ENCODE measurements around the gene IRF2BP1.
"Not testable (repeated sequence)": the region's sequence is repeated elsewhere in the genome, so short reads cannot be mapped to it uniquely, and the experiment has no call there.

The IRF2BP1 gene

GRCh38 chr19:45899253-45899652, 13.3 kb upstream of the IRF2BP1 start:
- Mint-ChIP-seq H3K4me1 (ENCODE audit: low read depth) (peaks cover 43% of the 10 kb centered on the region), H3K4me3 (no peak overlapping the region), H3K27me3 (peaks cover 4% of the 10 kb centered on the region), H3K9me3 (no peaks in the 10 kb centered on the region), H3K27ac (no peak overlapping the region), H3K36me3 (ENCODE audit: low read depth) (peaks cover 65% of the 10 kb centered on the region)
- intact Hi-C loops (cut with micrococcal nuclease), result no loop called here

- intact Hi-C loops (cut with micrococcal nuclease), result no loop called here
- no peaks in the 10 kb centered on the region for H3K27me3 Mint-ChIP-seq
- no peaks in the 10 kb centered on the region for H3K9me3 Mint-ChIP-seq
- H3K36me3 Mint-ChIP-seq (ENCODE audit: low read depth), result peaks cover 67% of the 10 kb centered on the region
- H3K27ac Mint-ChIP-seq, result peak overlapping the region; percentile 27
- H3K4me1 Mint-ChIP-seq (ENCODE audit: low read depth), result peaks cover 55% of the 10 kb centered on the region
- no peak overlapping the region for H3K4me3 Mint-ChIP-seq
Measured at GRCh38 chr19:45897261-45897812, 11.4 kb upstream of the IRF2BP1 start.

GRCh38 chr19:45895983-45896599, 10.2 kb upstream of the IRF2BP1 start:
- H3K9me3 Mint-ChIP-seq; H3K27me3 Mint-ChIP-seq; H3K4me3 Mint-ChIP-seq; intact Hi-C loops (cut with micrococcal nuclease): not testable (repeated sequence)
- Mint-ChIP-seq H3K27ac (peak overlapping the region; percentile 24), H3K36me3 (ENCODE audit: low read depth) (peaks cover 68% of the 10 kb centered on the region), H3K4me1 (ENCODE audit: low read depth) (peaks cover 53% of the 10 kb centered on the region)

- Mint-ChIP-seq H3K4me1 (ENCODE audit: low read depth) (peaks cover 48% of the 10 kb centered on the region), H3K27me3 (no peaks in the 10 kb centered on the region), H3K4me3 (no peak overlapping the region), H3K36me3 (ENCODE audit: low read depth) (peaks cover 68% of the 10 kb centered on the region), H3K9me3 (no peaks in the 10 kb centered on the region), H3K27ac (peak overlapping the region; percentile 24)
- intact Hi-C loops (cut with micrococcal nuclease), result no loop called here
Measured at GRCh38 chr19:45895519-45895972, 9.6 kb upstream of the IRF2BP1 start.

- Mint-ChIP-seq H3K4me1 (ENCODE audit: low read depth) (peaks cover 39% of the 10 kb centered on the region), H3K4me3 (no peak overlapping the region), H3K27me3 (no peaks in the 10 kb centered on the region), H3K9me3 (no peaks in the 10 kb centered on the region), H3K36me3 (ENCODE audit: low read depth) (peaks cover 61% of the 10 kb centered on the region), H3K27ac (no peak overlapping the region)
- intact Hi-C loops (cut with micrococcal nuclease), result no loop called here
Measured at GRCh38 chr19:45890877-45891276, 4.9 kb upstream of the IRF2BP1 start.

GRCh38 chr19:45889210-45889885, 3.4 kb upstream of the IRF2BP1 start:
- H3K4me1 Mint-ChIP-seq (ENCODE audit: low read depth), result peaks cover 41% of the 10 kb centered on the region
- peaks cover 47% of the 10 kb centered on the region for H3K36me3 Mint-ChIP-seq (ENCODE audit: low read depth)
- intact Hi-C loops (cut with micrococcal nuclease), result no loop called here
- no peak overlapping the region for H3K27ac Mint-ChIP-seq
- H3K4me3 Mint-ChIP-seq, result no peak overlapping the region
- no peaks in the 10 kb centered on the region for H3K27me3 Mint-ChIP-seq
- no peaks in the 10 kb centered on the region for H3K9me3 Mint-ChIP-seq

- Mint-ChIP-seq H3K4me3 (peak overlapping the region; percentile 85), H3K27ac (peak overlapping the region; percentile 89), H3K36me3 (ENCODE audit: low read depth) (peaks cover 42% of the 10 kb centered on the region), H3K9me3 (no peaks in the 10 kb centered on the region), H3K4me1 (ENCODE audit: low read depth) (peaks cover 39% of the 10 kb centered on the region), H3K27me3 (peaks cover 4% of the 10 kb centered on the region)
- intact Hi-C loops (cut with micrococcal nuclease), result no loop called here
Measured at GRCh38 chr19:45887200-45887710, 1.3 kb upstream of the IRF2BP1 start.

GRCh38 chr19:45886427-45887199, 672 bp upstream of the IRF2BP1 start:
- Mint-ChIP-seq H3K9me3 (no peaks in the 10 kb centered on the region), H3K4me1 (ENCODE audit: low read depth) (peaks cover 34% of the 10 kb centered on the region), H3K27me3 (peaks cover 8% of the 10 kb centered on the region), H3K4me3 (peak overlapping the region; percentile 85), H3K27ac (peak overlapping the region; percentile 89), H3K36me3 (ENCODE audit: low read depth) (peaks cover 35% of the 10 kb centered on the region)
- intact Hi-C loops (cut with micrococcal nuclease), result loop anchor here (1.0 kb wide), 1 partner anchor 23 kb away; the partner anchor contains the start of gene SYMPK

GRCh38 chr19:45884682-45885555, 1.0 kb downstream of the IRF2BP1 start:
- H3K27me3 Mint-ChIP-seq, result peaks cover 20% of the 10 kb centered on the region
- H3K4me1 Mint-ChIP-seq (ENCODE audit: low read depth), result peaks cover 29% of the 10 kb centered on the region
- H3K27ac Mint-ChIP-seq, result no peak overlapping the region
- intact Hi-C loops (cut with micrococcal nuclease), result loop anchor here (5.0 kb wide), 1 partner anchor 68 kb away; the partner anchor contains the start of gene RSPH6A
- peak overlapping the region; percentile 85 for H3K4me3 Mint-ChIP-seq
- H3K36me3 Mint-ChIP-seq (ENCODE audit: low read depth), result peaks cover 18% of the 10 kb centered on the region
- H3K9me3 Mint-ChIP-seq, result no peaks in the 10 kb centered on the region

- Mint-ChIP-seq H3K4me3 (no peak overlapping the region), H3K27me3 (peaks cover 28% of the 10 kb centered on the region), H3K36me3 (ENCODE audit: low read depth) (peaks cover 11% of the 10 kb centered on the region), H3K27ac (no peak overlapping the region), H3K4me1 (ENCODE audit: low read depth) (peaks cover 29% of the 10 kb centered on the region), H3K9me3 (no peaks in the 10 kb centered on the region)
- intact Hi-C loops (cut with micrococcal nuclease), result loop anchor here (1.0 to 5.0 kb wide), 2 partner anchors 20 to 67 kb away; partner anchors contain the start of genes FOXA3 and RSPH6A
Measured at GRCh38 chr19:45883881-45884681, 1.9 kb downstream of the IRF2BP1 start.

- Mint-ChIP-seq H3K9me3 (no peaks in the 10 kb centered on the region), H3K27me3 (peaks cover 33% of the 10 kb centered on the region), H3K4me3 (no peak overlapping the region), H3K27ac (no peak overlapping the region), H3K36me3 (ENCODE audit: low read depth) (peaks cover 11% of the 10 kb centered on the region), H3K4me1 (ENCODE audit: low read depth) (peaks cover 29% of the 10 kb centered on the region)
- intact Hi-C loops (cut with micrococcal nuclease), result loop anchor here (1.0 to 5.0 kb wide), 2 partner anchors 19 to 66 kb away; partner anchors contain the start of genes FOXA3 and RSPH6A
Measured at GRCh38 chr19:45883586-45883880, 2.4 kb downstream of the IRF2BP1 start.

All from dendritic cell treated with granulocyte-macrophage colony-stimulating factor and Interleukin-4, amounts not matched to agents 40 ng/mL and 50 ng/mL, for 4 days (primary cell).